GM03348 (cell line): ENCODE measurements around the gene TBKBP1.
"Not testable (repeated sequence)": the region's sequence is repeated elsewhere in the genome, so short reads cannot be mapped to it uniquely, and the experiment has no call there.

Source experiments
- DNase-seq: peaks from one replicate; pipeline ENCODE4 v3.0.0; 2012; ENCODE audit warnings: low spot score

Gene TBKBP1

GRCh38 chr17:47676510-47677165 lies 17.3 kb upstream of the TBKBP1 start:
- DNase-seq: no peak

- no peak for DNase-seq
These were observed 15.8 kb upstream of the TBKBP1 start for GRCh38 chr17:47678196-47678595.

- no peak for DNase-seq
These were observed 11.8 kb upstream of the TBKBP1 start for GRCh38 chr17:47682138-47682537.

- DNase-seq: not testable (repeated sequence)
These were observed 11.2 kb upstream of the TBKBP1 start for GRCh38 chr17:47682727-47683126.

GRCh38 chr17:47684025-47684424 lies 9.9 kb upstream of the TBKBP1 start:
- DNase-seq: no peak

GRCh38 chr17:47684535-47685193 lies 9.3 kb upstream of the TBKBP1 start:
- no peak for DNase-seq

GRCh38 chr17:47685556-47686275 lies 8.2 kb upstream of the TBKBP1 start:
- no peak for DNase-seq

GRCh38 chr17:47686276-47686635 lies 7.7 kb upstream of the TBKBP1 start:
- no peak for DNase-seq

- no peak for DNase-seq
These were observed 7.2 kb upstream of the TBKBP1 start for GRCh38 chr17:47686664-47687327.

GRCh38 chr17:47687328-47687690 lies 6.7 kb upstream of the TBKBP1 start:
- DNase-seq: no peak

- no peak for DNase-seq
These were observed 6.2 kb upstream of the TBKBP1 start for GRCh38 chr17:47687748-47688147.

- DNase-seq: no peak
These were observed 3.8 kb upstream of the TBKBP1 start for GRCh38 chr17:47690121-47690520.

GRCh38 chr17:47692137-47692894 lies 1.6 kb upstream of the TBKBP1 start:
- no peak for DNase-seq

GRCh38 chr17:47692895-47693730 lies 848 bp upstream of the TBKBP1 start:
- peak; percentile 29 for DNase-seq

- DNase-seq: peak; percentile 86
These were observed 844 bp downstream of the TBKBP1 start for GRCh38 chr17:47694581-47695428.

- DNase-seq: peak; percentile 33
These were observed 1.7 kb downstream of the TBKBP1 start for GRCh38 chr17:47695429-47696376.

GRCh38 chr17:47696717-47697642 lies 3.0 kb downstream of the TBKBP1 start:
- DNase-seq: no peak
